Esophagus squamous epithelium (tissue), 5 donors: ENCODE data around the gene SERINC5. TPM values are rescaled to one million over a fixed set of nuclear protein-coding genes. Genes with fewer than 3 reads are reported as not detected.
"Not testable (repeated sequence)": the region's sequence is repeated elsewhere in the genome, so short reads cannot be mapped to it uniquely, and the experiment has no call there.

Source experiments
- DNase-seq: peaks from one replicate; lab custom pipeline; 2025; lab: John Stamatoyannopoulos, UW
- H3K27ac ChIP-seq, 4 donors: fragments of 200-600 bp; sonication (generic); one replicate each; pipeline ENCODE4 v1.5.1; 2016 to 2019; ENCODE audit warnings: mild to moderate bottlenecking in 1 of 4
- H3K27me3 ChIP-seq, 4 donors: fragments of 200-600 bp; sonication (generic); 1 replicate in 3 of 4; 2 replicates in 1 of 4; pipeline versions ENCODE4 v1.5.1 to v1.6.0; 2017 to 2021; ENCODE audit warnings: antibody characterized with exemption in 1 of 4
- H3K36me3 ChIP-seq, 3 donors: fragments of 200-600 bp; sonication (generic); one replicate each; pipeline ENCODE4 v1.5.1; 2016 to 2019
- H3K4me1 ChIP-seq, 3 donors: fragments of 200-600 bp; sonication (generic); one replicate each; pipeline ENCODE4 v1.5.1; 2017 to 2019
- H3K4me3 ChIP-seq, 4 donors: fragments of 200-600 bp; sonication (generic); 1 replicate in 3 of 4; 2 replicates in 1 of 4; pipeline ENCODE4 v1.5.1; 2016 to 2019; ENCODE audit warnings: mild to moderate bottlenecking in 2 of 4, moderate library complexity in 1 of 4
- H3K9me3 ChIP-seq, 3 donors: fragments of 200-600 bp; sonication (generic); one replicate each; pipeline ENCODE4 v1.5.1; 2016 to 2019
- POLR2A ChIP-seq, 4 donors: fragments of 450-650 bp; IDR thresholded peaks; one replicate each; pipeline ENCODE4 v1.6.1; 2017; ENCODE audit warnings: antibody characterized with exemption in 4 of 4, mild to moderate bottlenecking in 4 of 4, moderate library complexity in 3 of 4
- WGBS, 2 donors: methylation state at CpG; one replicate each; pipeline ENCODE4 v1.1.5; 2018; 5-methylcytosine and 5-hydroxymethylcytosine counted together
- intact Hi-C: fragments of 100-400 bp; cut with DNase I; formaldehyde crosslinking; loops from one replicate; pipeline ENCODE4 v1.15.0; 2022
- total RNA-seq, 4 donors: library from RNA; depleted of rRNA; stranded (reverse); fragments of >200 nt; gene quantifications; one replicate each; pipeline ENCODE4 v1.1.0, GENCODE V29; 2016
- TF ChIP-seq, protein P1 (sequence below), 6 experiments: fragments of 450-650 bp in 4 of 6; fragments of 200-600 bp in 2 of 6; sonication (generic) in 2 of 6; IDR thresholded peaks; one replicate each; pipeline ENCODE4 v1.5.1; 2016 to 2019; ENCODE audit warnings: antibody characterized with exemption in 6 of 6, mild to moderate bottlenecking in 4 of 6, moderate library complexity in 4 of 6
- donor health status: DM: yes; HTN: yes; CAD: no.

Gene SERINC5
- total RNA-seq, 4 donors from 2014 or later: 33.9 to 65.3 (median 44.6) TPM

DNA sequence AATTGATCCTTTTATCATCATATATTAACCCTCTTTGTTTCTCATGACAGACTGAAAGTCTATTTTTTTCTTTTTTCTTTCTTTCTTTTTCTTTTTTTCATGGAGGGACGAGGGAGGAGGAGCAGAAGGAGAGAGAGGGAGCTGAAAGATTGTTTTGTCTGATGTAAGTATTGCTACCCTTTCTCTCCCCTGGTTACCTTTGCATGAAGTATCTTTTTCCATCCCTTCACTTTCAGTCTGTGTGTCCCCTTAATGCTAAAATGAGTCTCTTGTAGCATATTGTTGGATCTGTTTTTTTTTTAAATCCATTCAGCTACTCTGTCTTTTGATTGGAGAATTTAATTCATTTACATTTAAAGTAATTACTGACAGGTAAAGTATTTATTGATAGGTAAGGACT, 27.5 kb upstream of the SERINC5 start:
- no peaks in the 10 kb centered on the region for H3K9me3 ChIP-seq
- WGBS, 2 donors: 36 to 64% methylated on average over 1 of the region's 1 CpG
- intact Hi-C loops: no loop called here
- no peak overlapping the region for H3K27ac ChIP-seq
- no peaks in the 10 kb centered on the region for H3K36me3 ChIP-seq
- H3K4me1 ChIP-seq: no peaks in the 10 kb centered on the region
- DNase-seq: no peak
- no peak overlapping the region for H3K4me3 ChIP-seq
- TF ChIP-seq, protein P1, sequence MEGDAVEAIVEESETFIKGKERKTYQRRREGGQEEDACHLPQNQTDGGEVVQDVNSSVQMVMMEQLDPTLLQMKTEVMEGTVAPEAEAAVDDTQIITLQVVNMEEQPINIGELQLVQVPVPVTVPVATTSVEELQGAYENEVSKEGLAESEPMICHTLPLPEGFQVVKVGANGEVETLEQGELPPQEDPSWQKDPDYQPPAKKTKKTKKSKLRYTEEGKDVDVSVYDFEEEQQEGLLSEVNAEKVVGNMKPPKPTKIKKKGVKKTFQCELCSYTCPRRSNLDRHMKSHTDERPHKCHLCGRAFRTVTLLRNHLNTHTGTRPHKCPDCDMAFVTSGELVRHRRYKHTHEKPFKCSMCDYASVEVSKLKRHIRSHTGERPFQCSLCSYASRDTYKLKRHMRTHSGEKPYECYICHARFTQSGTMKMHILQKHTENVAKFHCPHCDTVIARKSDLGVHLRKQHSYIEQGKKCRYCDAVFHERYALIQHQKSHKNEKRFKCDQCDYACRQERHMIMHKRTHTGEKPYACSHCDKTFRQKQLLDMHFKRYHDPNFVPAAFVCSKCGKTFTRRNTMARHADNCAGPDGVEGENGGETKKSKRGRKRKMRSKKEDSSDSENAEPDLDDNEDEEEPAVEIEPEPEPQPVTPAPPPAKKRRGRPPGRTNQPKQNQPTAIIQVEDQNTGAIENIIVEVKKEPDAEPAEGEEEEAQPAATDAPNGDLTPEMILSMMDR (IDR thresholded peaks at IDR 0.05): no peak
- TF ChIP-seq POLR2A (IDR thresholded peaks at IDR 0.05): no peak
- no peaks in the 10 kb centered on the region for H3K27me3 ChIP-seq

DNA sequence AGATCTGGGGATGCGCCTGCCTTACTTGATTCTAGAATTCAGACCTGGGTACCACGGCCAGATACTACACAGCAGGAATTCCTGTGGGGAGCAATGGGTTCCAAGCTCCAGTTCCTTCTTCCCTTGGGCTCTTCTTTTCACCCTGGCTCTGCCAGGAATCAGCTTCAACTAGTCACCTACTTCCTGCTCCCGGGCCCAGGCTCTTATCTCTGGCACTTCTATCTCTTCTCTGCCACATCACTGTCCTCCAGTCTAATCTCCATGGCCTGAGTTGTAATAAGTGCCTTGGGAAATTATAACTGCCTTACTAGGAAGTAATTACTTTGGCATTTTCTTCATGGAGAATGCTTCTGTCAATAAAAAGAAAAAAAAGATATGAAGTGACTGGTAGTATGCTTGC, 26.2 kb upstream of the SERINC5 start:
- H3K27ac ChIP-seq: no peak overlapping the region
- intact Hi-C loops: no loop called here
- no peaks in the 10 kb centered on the region for H3K4me1 ChIP-seq
- no peaks in the 10 kb centered on the region for H3K9me3 ChIP-seq
- H3K27me3 ChIP-seq: no peaks in the 10 kb centered on the region
- TF ChIP-seq, protein P1 (IDR thresholded peaks at IDR 0.05): no peak
- no peak for TF ChIP-seq POLR2A (IDR thresholded peaks at IDR 0.05)
- no peak for DNase-seq
- H3K4me3 ChIP-seq: no peak overlapping the region
- 54 to 62% methylated on average over 2 to 3 of the region's 3 CpGs for WGBS, 2 donors
- H3K36me3 ChIP-seq: no peaks in the 10 kb centered on the region

DNA sequence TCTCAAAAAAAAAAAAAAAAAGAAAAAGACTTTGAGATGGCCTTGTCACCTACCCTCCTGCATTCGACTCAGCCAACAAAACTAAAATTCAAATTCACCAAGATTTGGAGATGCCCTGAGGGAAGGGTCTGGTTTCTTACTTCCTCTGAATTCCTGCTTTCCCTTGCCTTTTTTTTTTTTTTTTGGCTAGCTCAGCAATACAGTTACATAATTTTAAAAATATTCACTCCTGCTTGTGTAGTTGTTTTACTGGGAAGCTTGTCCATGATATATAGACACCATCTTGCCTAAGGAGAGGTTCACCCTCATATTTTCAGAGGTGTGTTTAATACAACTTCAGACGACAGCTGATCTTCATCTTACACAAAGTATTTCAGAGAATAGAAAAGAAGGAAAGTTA, 21.3 kb upstream of the SERINC5 start:
- Histone ChIP-seq H3K27me3 (no peaks in the 10 kb centered on the region), H3K4me3 (no peak overlapping the region), H3K36me3 (no peaks in the 10 kb centered on the region), H3K9me3 (no peaks in the 10 kb centered on the region), H3K27ac (no peak overlapping the region), H3K4me1 (no peaks in the 10 kb centered on the region)
- WGBS, 2 donors: 34 to 44% methylated on average over 2 of the region's 2 CpGs
- no peak for TF ChIP-seq POLR2A (IDR thresholded peaks at IDR 0.05)
- TF ChIP-seq, protein P1 (IDR thresholded peaks at IDR 0.05): no peak
- no peak for DNase-seq
- intact Hi-C loops: no loop called here

DNA sequence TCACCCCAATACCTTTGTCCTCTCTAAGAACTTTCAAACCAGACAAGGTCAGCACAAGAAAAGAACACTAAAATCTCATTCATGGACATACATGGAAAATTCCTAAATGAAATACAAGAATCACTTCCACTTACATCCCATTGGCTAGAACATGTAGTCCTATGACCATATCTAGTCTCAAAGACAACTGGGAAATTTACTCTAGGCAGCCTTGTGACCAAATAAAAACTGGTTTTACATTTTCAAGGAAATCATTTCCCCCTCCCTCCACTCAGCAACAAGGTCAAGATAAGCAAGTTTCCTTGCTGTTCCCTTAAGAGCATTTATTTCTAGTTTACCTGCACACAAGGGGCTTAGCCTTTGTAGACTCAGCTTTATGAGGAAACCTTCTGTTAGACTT, 20.3 kb upstream of the SERINC5 start:
- Histone ChIP-seq H3K4me1 (no peaks in the 10 kb centered on the region), H3K9me3 (no peaks in the 10 kb centered on the region), H3K4me3 (no peak overlapping the region), H3K27me3 (no peaks in the 10 kb centered on the region), H3K36me3 (no peaks in the 10 kb centered on the region), H3K27ac (no peak overlapping the region)
- no peak for DNase-seq
- intact Hi-C loops: no loop called here
- TF ChIP-seq, protein P1 (IDR thresholded peaks at IDR 0.05): no peak
- no peak for TF ChIP-seq POLR2A (IDR thresholded peaks at IDR 0.05)

DNA sequence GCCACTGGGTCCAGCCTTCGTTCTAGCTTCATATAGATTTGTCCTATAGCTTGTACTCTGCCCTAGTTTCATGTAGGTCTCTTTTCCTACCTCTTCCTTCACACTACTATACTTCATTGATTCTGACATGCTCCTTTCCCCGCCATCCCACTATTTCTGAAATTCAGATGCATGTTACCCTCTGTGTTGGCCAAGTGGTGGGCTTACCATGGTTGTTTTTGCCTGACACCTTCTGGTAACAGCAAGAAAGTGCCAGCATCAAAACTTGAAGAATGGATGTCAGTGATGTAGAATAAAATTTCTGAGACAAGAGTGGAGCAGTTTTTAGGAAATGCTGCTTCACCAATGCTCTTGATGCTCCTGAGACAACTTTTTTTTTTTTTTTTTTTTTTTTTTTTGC, 19.5 kb upstream of the SERINC5 start:
- TF ChIP-seq, protein P1 (IDR thresholded peaks at IDR 0.05): peak in 3 of 6 experiments; percentile 9 to 33 (median 13)
- TF ChIP-seq POLR2A (IDR thresholded peaks at IDR 0.05): no peak
- intact Hi-C loops: no loop called here
- no peak for DNase-seq

DNA sequence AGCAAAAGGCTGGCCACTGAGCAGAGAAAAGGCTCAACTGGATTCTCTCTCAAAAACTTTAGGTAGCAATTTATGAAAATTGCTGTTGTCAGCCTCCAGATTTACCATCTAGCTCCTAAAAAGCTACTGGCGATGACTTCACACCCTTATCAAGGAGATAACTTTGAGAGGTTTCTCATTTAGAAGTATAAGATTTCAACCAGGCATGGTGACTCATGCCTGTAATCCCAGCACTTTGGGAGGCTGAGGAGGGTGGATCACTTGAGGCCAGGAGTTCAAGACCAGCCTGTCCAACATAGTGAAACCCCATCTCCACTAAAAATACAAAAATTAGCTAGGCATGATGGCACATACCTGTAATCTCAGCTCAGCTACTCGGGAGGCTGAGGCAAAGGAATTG, 14.7 kb upstream of the SERINC5 start:
- 60 to 90% methylated on average over 1 to 2 of the region's 2 CpGs for WGBS, 2 donors
- intact Hi-C loops, H3K27me3 ChIP-seq, H3K4me3 ChIP-seq, H3K36me3 ChIP-seq, H3K27ac ChIP-seq, DNase-seq, H3K9me3 ChIP-seq: not testable (repeated sequence)
- H3K4me1 ChIP-seq: peaks cover 0 to 25% (median 3%) of the 10 kb centered on the region in 3 donors

More for the DNA sequence above, 19.5 kb upstream of the SERINC5 start:
- Histone ChIP-seq H3K36me3 (no peaks in the 10 kb centered on the region), H3K9me3 (no peaks in the 10 kb centered on the region), H3K4me1 (no peaks in the 10 kb centered on the region), H3K27me3 (no peaks in the 10 kb centered on the region), H3K27ac (no peak overlapping the region), H3K4me3 (no peak overlapping the region)
- 88 to 90% methylated on average over 2 of the region's 2 CpGs for WGBS, 2 donors
